Measurements from ENCODE around the gene ANO10. TPM values are rescaled to one million over a fixed set of nuclear protein-coding genes. Genes with fewer than 3 reads are reported as not detected.
A peak's percentile ranks its signal among the peaks of the same experiment; 100 is the strongest.

Gene ANO10
- total RNA-seq, 1 donor from 2014 or later = 45.4 TPM

DNA sequence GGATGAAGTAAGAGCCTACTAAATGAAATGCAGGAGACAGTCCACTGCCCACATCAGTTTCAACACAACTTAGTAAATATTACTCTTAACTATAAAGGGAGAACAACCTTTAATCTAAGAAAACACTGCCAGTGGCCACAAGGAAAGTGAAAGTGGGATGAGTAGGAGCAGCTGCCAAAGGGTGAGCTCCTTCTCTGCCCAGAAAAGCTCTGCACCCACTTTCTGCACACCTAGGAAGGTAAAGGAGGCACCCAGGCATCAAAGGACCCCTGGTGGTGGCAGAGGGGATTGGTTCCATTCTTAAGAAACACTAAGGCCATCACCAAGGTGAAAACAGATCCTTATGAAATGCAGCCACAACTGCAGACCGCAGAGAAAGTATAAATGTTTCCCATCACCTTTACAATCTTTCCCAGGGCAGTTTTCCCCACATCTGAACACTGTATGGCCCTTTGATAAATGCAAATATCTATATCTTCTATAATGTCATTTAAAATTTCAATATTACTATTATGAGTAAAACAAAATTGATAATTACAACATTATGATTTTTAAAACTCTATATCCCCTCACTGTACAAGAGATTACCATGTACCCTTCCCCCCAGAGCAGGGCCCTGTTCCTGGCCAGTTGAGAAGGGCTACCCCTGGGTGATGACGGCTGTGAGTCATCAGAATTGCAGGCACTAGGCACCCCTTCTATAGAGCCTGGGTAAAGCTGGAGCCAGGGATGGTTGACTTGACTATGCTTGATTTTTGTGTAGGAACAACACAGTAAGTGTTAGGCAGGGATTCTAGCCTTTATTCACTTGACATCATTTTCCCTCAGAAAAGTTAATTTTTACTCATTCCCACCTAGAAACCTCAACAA is 243.5 kb downstream of the ANO10 start:
- H3K4me1 Mint-ChIP-seq (ENCODE audit: low read depth, unreplicated experiment) = peaks cover 18% of the 10 kb centered on the region
- Histone ChIP-seq H3K79me2 (ENCODE audit: insufficient read depth, low read length) (no peaks in the 10 kb centered on the region), H3K4me1 (ENCODE audit: insufficient read depth, low read length) (peaks cover 6% of the 10 kb centered on the region), H3K9me3 (ENCODE audit: insufficient read depth, low read depth, low read length) (no peaks in the 10 kb centered on the region), H3K27ac (ENCODE audit: low read depth, low read length) (no peak overlapping the region), H3K9ac (ENCODE audit: low read length) (no peak overlapping the region), H3K4me2 (ENCODE audit: low read length) (no peak overlapping the region), H3K36me3 (ENCODE audit: insufficient read depth, low read length) (no peaks in the 10 kb centered on the region), H3K4me3 (ENCODE audit: insufficient read depth, low read depth, low read length) (no peak overlapping the region), H2AFZ (ENCODE audit: low read depth, low read length) (no peak overlapping the region), H3K27me3 (ENCODE audit: insufficient read depth, low read length) (no peaks in the 10 kb centered on the region), H4K20me1 (ENCODE audit: insufficient read depth, low read length) (peaks cover 5% of the 10 kb centered on the region)
- FAIRE-seq = no peak
- TF ChIP-seq, protein P1, sequence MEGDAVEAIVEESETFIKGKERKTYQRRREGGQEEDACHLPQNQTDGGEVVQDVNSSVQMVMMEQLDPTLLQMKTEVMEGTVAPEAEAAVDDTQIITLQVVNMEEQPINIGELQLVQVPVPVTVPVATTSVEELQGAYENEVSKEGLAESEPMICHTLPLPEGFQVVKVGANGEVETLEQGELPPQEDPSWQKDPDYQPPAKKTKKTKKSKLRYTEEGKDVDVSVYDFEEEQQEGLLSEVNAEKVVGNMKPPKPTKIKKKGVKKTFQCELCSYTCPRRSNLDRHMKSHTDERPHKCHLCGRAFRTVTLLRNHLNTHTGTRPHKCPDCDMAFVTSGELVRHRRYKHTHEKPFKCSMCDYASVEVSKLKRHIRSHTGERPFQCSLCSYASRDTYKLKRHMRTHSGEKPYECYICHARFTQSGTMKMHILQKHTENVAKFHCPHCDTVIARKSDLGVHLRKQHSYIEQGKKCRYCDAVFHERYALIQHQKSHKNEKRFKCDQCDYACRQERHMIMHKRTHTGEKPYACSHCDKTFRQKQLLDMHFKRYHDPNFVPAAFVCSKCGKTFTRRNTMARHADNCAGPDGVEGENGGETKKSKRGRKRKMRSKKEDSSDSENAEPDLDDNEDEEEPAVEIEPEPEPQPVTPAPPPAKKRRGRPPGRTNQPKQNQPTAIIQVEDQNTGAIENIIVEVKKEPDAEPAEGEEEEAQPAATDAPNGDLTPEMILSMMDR (IDR thresholded peaks at IDR 0.05; ENCODE audit: insufficient read depth, low read depth, low read length) = peak; percentile 49
- TF ChIP-seq EZH2 (IDR thresholded peaks at IDR 0.05; ENCODE audit: insufficient read depth, low read length) = no peak
- H3K4me3 Mint-ChIP-seq (ENCODE audit: unreplicated experiment) = no peak overlapping the region
- DNase-seq (ENCODE audit: low read depth) = peak; percentile 13
- no peaks in the 10 kb centered on the region for H3K27me3 Mint-ChIP-seq (ENCODE audit: low read depth, unreplicated experiment)
- no peaks in the 10 kb centered on the region for H3K36me3 Mint-ChIP-seq (ENCODE audit: low read depth, unreplicated experiment)
- no peaks in the 10 kb centered on the region for H3K9me3 Mint-ChIP-seq (ENCODE audit: unreplicated experiment)
- H3K27ac Mint-ChIP-seq (ENCODE audit: unreplicated experiment) = no peak overlapping the region

DNA sequence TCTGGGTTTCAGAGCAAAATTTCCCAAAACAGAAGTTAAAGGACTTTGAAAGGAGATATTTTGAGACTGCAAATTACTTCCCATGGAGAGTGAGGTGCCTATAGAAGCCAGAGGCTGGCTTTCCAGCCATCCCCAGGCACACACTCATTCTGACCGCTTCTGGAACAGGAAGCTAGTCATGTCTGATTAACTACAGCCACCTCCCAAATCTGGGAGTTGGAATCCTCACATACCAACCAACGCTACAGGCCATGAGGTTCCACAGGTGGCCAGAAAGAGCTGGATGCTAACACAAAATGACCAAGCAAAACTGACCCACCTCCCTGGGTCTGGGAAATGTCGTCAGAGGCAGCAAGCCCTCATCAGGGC is 248.3 kb downstream of the ANO10 start:
- Mint-ChIP-seq H3K9me3 (ENCODE audit: unreplicated experiment) (no peaks in the 10 kb centered on the region), H3K36me3 (ENCODE audit: low read depth, unreplicated experiment) (peaks cover 10% of the 10 kb centered on the region), H3K4me3 (ENCODE audit: unreplicated experiment) (no peak overlapping the region), H3K27ac (ENCODE audit: unreplicated experiment) (no peak overlapping the region), H3K4me1 (ENCODE audit: low read depth, unreplicated experiment) (peaks cover 9% of the 10 kb centered on the region), H3K27me3 (ENCODE audit: low read depth, unreplicated experiment) (peaks cover 2% of the 10 kb centered on the region)
- H3K4me1 ChIP-seq (ENCODE audit: insufficient read depth, low read length) = peaks cover 5% of the 10 kb centered on the region
- FAIRE-seq (no peak), DNase-seq (ENCODE audit: low read depth) (peak; percentile 45)
- peaks cover under 1% of the 10 kb centered on the region for H4K20me1 ChIP-seq (ENCODE audit: insufficient read depth, low read length)
- H3K36me3 ChIP-seq (ENCODE audit: insufficient read depth, low read length) = no peaks in the 10 kb centered on the region
- no peak overlapping the region for H3K4me3 ChIP-seq (ENCODE audit: insufficient read depth, low read depth, low read length)
- peak overlapping the region; percentile 28 for H3K4me2 ChIP-seq (ENCODE audit: low read length)
- no peaks in the 10 kb centered on the region for H3K27me3 ChIP-seq (ENCODE audit: insufficient read depth, low read length)
- TF ChIP-seq EZH2 (IDR thresholded peaks at IDR 0.05; ENCODE audit: insufficient read depth, low read length) = no peak
- TF ChIP-seq, protein P1 (IDR thresholded peaks at IDR 0.05; ENCODE audit: insufficient read depth, low read depth, low read length) = no peak
- no peak overlapping the region for H2AFZ ChIP-seq (ENCODE audit: low read depth, low read length)
- no peaks in the 10 kb centered on the region for H3K9me3 ChIP-seq (ENCODE audit: insufficient read depth, low read depth, low read length)
- no peaks in the 10 kb centered on the region for H3K79me2 ChIP-seq (ENCODE audit: insufficient read depth, low read length)
- no peak overlapping the region for H3K27ac ChIP-seq (ENCODE audit: low read depth, low read length)
- no peak overlapping the region for H3K9ac ChIP-seq (ENCODE audit: low read length)
